Measurements from ENCODE around the gene TM4SF1.

TM4SF1 gene

GRCh38 chr3:149368674-149369497 is 8.6 kb downstream of the TM4SF1 start:
- Histone ChIP-seq H3K4me3 (no peak overlapping the region), H3K27ac (no peak overlapping the region)
- no peak for DNase-seq (ENCODE audit: low spot score)
- TF ChIP-seq CTCF (IDR thresholded peaks at IDR 0.05): no peak

GRCh38 chr3:149368201-149368673 is 9.2 kb downstream of the TM4SF1 start:
- Histone ChIP-seq H3K27ac (no peak overlapping the region), H3K4me3 (no peak overlapping the region)
- no peak for TF ChIP-seq CTCF (IDR thresholded peaks at IDR 0.05)
- no peak for DNase-seq (ENCODE audit: low spot score)

- no peak for DNase-seq (ENCODE audit: low spot score)
- H3K4me3 ChIP-seq: no peak overlapping the region
- peak overlapping the region in 1 of 2 donors; percentile 60 for H3K27ac ChIP-seq
- no peak for TF ChIP-seq CTCF (IDR thresholded peaks at IDR 0.05)
Observed at GRCh38 chr3:149366941-149367840, 10.3 kb downstream of the TM4SF1 start.

GRCh38 chr3:149366031-149366430 is 11.4 kb downstream of the TM4SF1 start:
- Histone ChIP-seq H3K4me3 (no peak overlapping the region), H3K27ac (no peak overlapping the region)
- TF ChIP-seq CTCF (IDR thresholded peaks at IDR 0.05): no peak
- no peak for DNase-seq (ENCODE audit: low spot score)

GRCh38 chr3:149364624-149365023 is 12.8 kb downstream of the TM4SF1 start:
- no peak overlapping the region for H3K4me3 ChIP-seq
- no peak for TF ChIP-seq CTCF (IDR thresholded peaks at IDR 0.05)
- H3K27ac ChIP-seq: no peak overlapping the region
- DNase-seq (ENCODE audit: low spot score): no peak

- H3K27ac ChIP-seq: no peak overlapping the region
- no peak for DNase-seq (ENCODE audit: low spot score)
- no peak overlapping the region for H3K4me3 ChIP-seq
- no peak for TF ChIP-seq CTCF (IDR thresholded peaks at IDR 0.05)
Observed at GRCh38 chr3:149363053-149363452, 14.4 kb downstream of the TM4SF1 start.
